NCI-H2196 (cell line): ENCODE results near the gene TMPRSS5.

ENCODE experiments used
- DNase-seq: peaks from one replicate; lab custom pipeline; 2025; ENCODE audit not compliant: unreplicated experiment; lab: John Stamatoyannopoulos, UW

The TMPRSS5 gene

GRCh38 chr11:113670149-113670830 lies 35.8 kb downstream of the TMPRSS5 start:
- DNase-seq, result no peak

GRCh38 chr11:113668255-113668654 lies 37.9 kb downstream of the TMPRSS5 start:
- no peak for DNase-seq

- no peak for DNase-seq
These were observed 38.3 kb downstream of the TMPRSS5 start for GRCh38 chr11:113667801-113668200.

GRCh38 chr11:113666584-113666983 lies 39.5 kb downstream of the TMPRSS5 start:
- no peak for DNase-seq

- peak; percentile 8 for DNase-seq
These were observed 41.0 kb downstream of the TMPRSS5 start for GRCh38 chr11:113664981-113665710.

- peak; percentile 6 for DNase-seq
These were observed 41.8 kb downstream of the TMPRSS5 start for GRCh38 chr11:113664069-113664980.

GRCh38 chr11:113663567-113663966 lies 42.5 kb downstream of the TMPRSS5 start:
- DNase-seq, result no peak

- no peak for DNase-seq
These were observed 50.3 kb downstream of the TMPRSS5 start for GRCh38 chr11:113655771-113656170.

GRCh38 chr11:113651023-113651422 lies 55.1 kb downstream of the TMPRSS5 start:
- DNase-seq, result no peak

- DNase-seq, result no peak
These were observed 56.8 kb downstream of the TMPRSS5 start for GRCh38 chr11:113649311-113649710.

GRCh38 chr11:113647856-113648255 lies 58.3 kb downstream of the TMPRSS5 start:
- no peak for DNase-seq

GRCh38 chr11:113647108-113647507 lies 59.0 kb downstream of the TMPRSS5 start:
- no peak for DNase-seq

GRCh38 chr11:113645593-113646349 lies 60.3 kb downstream of the TMPRSS5 start:
- no peak for DNase-seq

GRCh38 chr11:113644605-113645004 lies 61.5 kb downstream of the TMPRSS5 start:
- no peak for DNase-seq

GRCh38 chr11:113643701-113644100 lies 62.4 kb downstream of the TMPRSS5 start:
- DNase-seq, result no peak

- DNase-seq, result no peak
These were observed 63.0 kb downstream of the TMPRSS5 start for GRCh38 chr11:113643006-113643585.

- DNase-seq, result no peak
These were observed 64.0 kb downstream of the TMPRSS5 start for GRCh38 chr11:113642090-113642489.

- DNase-seq, result no peak
These were observed 67.7 kb downstream of the TMPRSS5 start for GRCh38 chr11:113638376-113638775.

- DNase-seq, result no peak
These were observed 68.5 kb downstream of the TMPRSS5 start for GRCh38 chr11:113637636-113638035.
